ENCODE results near the gene SPA17.
A peak's percentile ranks its signal among the peaks of the same experiment; 100 is the strongest.

The SPA17 gene

GRCh38 chr11:124727474-124727873, 53.8 kb downstream of the SPA17 start:
- DNase-seq = no peak

GRCh38 chr11:124728134-124728533, 54.4 kb downstream of the SPA17 start:
- DNase-seq = no peak

GRCh38 chr11:124729571-124729970, 55.9 kb downstream of the SPA17 start:
- DNase-seq = no peak

GRCh38 chr11:124732230-124732629, 58.5 kb downstream of the SPA17 start:
- no peak for DNase-seq

GRCh38 chr11:124736736-124737135, 63.0 kb downstream of the SPA17 start:
- no peak for DNase-seq

- no peak for DNase-seq
Observed at GRCh38 chr11:124737638-124738305, 64.1 kb downstream of the SPA17 start.

GRCh38 chr11:124738713-124739478, 65.2 kb downstream of the SPA17 start:
- no peak for DNase-seq

- peak; percentile 91 for DNase-seq
Observed at GRCh38 chr11:124739479-124740276, 66.0 kb downstream of the SPA17 start, which contains the start of gene NRGN. TSS of gene NRGN (plus strand) at chr11:124739942. CDS start at chr11:124740085, 143 bp downstream.

- DNase-seq = no peak
Observed at GRCh38 chr11:124740277-124740882, 66.7 kb downstream of the SPA17 start.

- no peak for DNase-seq
Observed at GRCh38 chr11:124742555-124742954, 68.9 kb downstream of the SPA17 start.

GRCh38 chr11:124743050-124743449, 69.3 kb downstream of the SPA17 start:
- DNase-seq = no peak

- DNase-seq = no peak
Observed at GRCh38 chr11:124745270-124745834, 71.6 kb downstream of the SPA17 start.

- no peak for DNase-seq
Observed at GRCh38 chr11:124745835-124746620, 72.3 kb downstream of the SPA17 start.

- DNase-seq = peak; percentile 86
Observed at GRCh38 chr11:124746621-124747243, 73.0 kb downstream of the SPA17 start.
